Neuronal stem cell (in vitro differentiated cells): ENCODE results near the gene PCSK5. TPM values are rescaled to one million over a fixed set of nuclear protein-coding genes. Genes with fewer than 3 reads are reported as not detected.

Experiments
- DNase-seq: peaks from one replicate; pipeline ENCODE4 v3.0.0-alpha.2; 2013; ENCODE audit warnings: low spot score
- H2AFZ ChIP-seq: one replicate; pipeline ENCODE4 v1.6.1; 2013; ENCODE audit warnings: mild to moderate bottlenecking, low read length, inconsistent platforms
- H2AK5ac ChIP-seq: 2 replicates; pipeline ENCODE4 v1.6.1; 2013; ENCODE audit warnings: low read depth, mild to moderate bottlenecking, inconsistent platforms, low read length, moderate library complexity, mixed read lengths
- H2BK120ac ChIP-seq: 2 replicates; pipeline ENCODE4 v1.6.1; 2013; ENCODE audit warnings: low read depth, mild to moderate bottlenecking, inconsistent platforms, low read length, moderate library complexity, mixed read lengths
- H2BK12ac ChIP-seq: one replicate; pipeline ENCODE4 v1.6.1; 2013; ENCODE audit warnings: low read length, inconsistent platforms
- H2BK15ac ChIP-seq: 2 replicates; pipeline ENCODE4 v1.6.1; 2013; ENCODE audit warnings: mild to moderate bottlenecking, low read length, inconsistent platforms, mixed read lengths
- H2BK5ac ChIP-seq: one replicate; pipeline ENCODE4 v1.6.1; 2013; ENCODE audit warnings: inconsistent platforms, mild to moderate bottlenecking, low read length, moderate library complexity
- H3K14ac ChIP-seq: one replicate; pipeline ENCODE4 v1.6.1; 2013; ENCODE audit warnings: low read length, inconsistent platforms
- H3K18ac ChIP-seq: 2 replicates; pipeline ENCODE4 v1.6.1; 2013; ENCODE audit warnings: low read length, inconsistent platforms
- H3K23ac ChIP-seq: 2 replicates; pipeline ENCODE4 v1.6.1; 2013; ENCODE audit warnings: low read depth, mild to moderate bottlenecking, mixed read lengths, low read length, inconsistent platforms; ENCODE audit not compliant: poor library complexity
- H3K27ac ChIP-seq: replicated peaks from 3 replicates; pipeline ENCODE4 v1.5.1; 2013; ENCODE audit warnings: low read length, inconsistent platforms
- H3K27me3 ChIP-seq, 3 experiments: 2 replicates each; pipeline ENCODE4 v1.6.1; 2013; ENCODE audit warnings: low read length in 3 of 3, mild to moderate bottlenecking in 2 of 3, inconsistent platforms in 1 of 3, low read depth in 1 of 3, mixed read lengths in 1 of 3, moderate library complexity in 1 of 3; ENCODE audit not compliant: control insufficient read depth in 3 of 3, insufficient read depth in 3 of 3
- H3K36me3 ChIP-seq, 2 donors: replicated peaks in 1 of 2; 2 replicates each; pipeline ENCODE4 v1.6.1; 2013; ENCODE audit warnings: low read length in 2 of 2; ENCODE audit not compliant: control insufficient read depth in 2 of 2, insufficient read depth in 2 of 2
- H3K4ac ChIP-seq: 2 replicates; pipeline ENCODE4 v1.6.1; 2013; ENCODE audit warnings: inconsistent platforms, mild to moderate bottlenecking, low read length, moderate library complexity
- H3K4me1 ChIP-seq, 2 donors: 1 replicate in 1 of 2; 2 replicates in 1 of 2; pipeline ENCODE4 v1.6.1; 2013; ENCODE audit warnings: low read length in 2 of 2, low read depth in 1 of 2; ENCODE audit not compliant: control insufficient read depth in 2 of 2, insufficient read depth in 1 of 2
- H3K4me2 ChIP-seq: one replicate; pipeline ENCODE4 v1.6.1; 2013; ENCODE audit warnings: mild to moderate bottlenecking, low read length, inconsistent platforms; ENCODE audit not compliant: insufficient read depth, poor library complexity, severe bottlenecking
- H3K4me3 ChIP-seq, 2 donors: 2 replicates each; pipeline ENCODE4 v1.5.1; 2013; ENCODE audit warnings: low read length in 2 of 2, mild to moderate bottlenecking in 2 of 2, inconsistent platforms in 1 of 2, moderate library complexity in 1 of 2
- H3K79me1 ChIP-seq: one replicate; pipeline ENCODE4 v1.6.1; 2013; ENCODE audit warnings: low read depth, mild to moderate bottlenecking, inconsistent platforms, low read length, moderate library complexity
- H3K9ac ChIP-seq: one replicate; pipeline ENCODE4 v1.6.1; 2013; ENCODE audit warnings: mild to moderate bottlenecking, low read depth, low read length, inconsistent platforms; ENCODE audit not compliant: poor library complexity
- H3K9me3 ChIP-seq, 2 donors: replicated peaks in 1 of 2; 2 replicates each; pipeline versions ENCODE3 to v1.6.1; 2013; ENCODE audit warnings: low read length in 2 of 2, mild to moderate bottlenecking in 2 of 2, inconsistent platforms in 1 of 2, low read depth in 1 of 2, mixed read lengths in 1 of 2, moderate library complexity in 1 of 2; ENCODE audit not compliant: control insufficient read depth in 2 of 2, insufficient read depth in 1 of 2
- H4K8ac ChIP-seq: one replicate; pipeline ENCODE4 v1.6.1; 2013; ENCODE audit warnings: low read depth, mild to moderate bottlenecking, inconsistent platforms, low read length, moderate library complexity
- H4K91ac ChIP-seq: one replicate; pipeline ENCODE4 v1.6.1; 2013; ENCODE audit warnings: low read length, low read depth, mild to moderate bottlenecking, inconsistent platforms; ENCODE audit not compliant: poor library complexity
- WGBS, 2 donors: extraction: QIAGEN DNeasy Blood & Tissue Kit; methylation state at CpG; one replicate each; pipeline ENCODE4 v1.1.7; 2013; ENCODE audit warnings: missing lambda C conversion rate in 2 of 2, mixed read lengths in 1 of 2; ENCODE audit not compliant: insufficient read length in 2 of 2, insufficient replicate concordance in 1 of 2; ENCODE audit errors: extremely low coverage in 2 of 2; 5-methylcytosine and 5-hydroxymethylcytosine counted together
- polyA plus RNA-seq, 2 experiments: library from polyadenylated mRNA; stranded (reverse); fragments of 200-250 nt; gene quantifications; one replicate each; pipeline ENCODE4 v1.2.3, GENCODE V29; 2013

PCSK5 gene
- 17.2 TPM for polyA plus RNA-seq (2013, experiment 1 of 2)
- polyA plus RNA-seq (2013, experiment 2 of 2), result 18.0 TPM

DNA sequence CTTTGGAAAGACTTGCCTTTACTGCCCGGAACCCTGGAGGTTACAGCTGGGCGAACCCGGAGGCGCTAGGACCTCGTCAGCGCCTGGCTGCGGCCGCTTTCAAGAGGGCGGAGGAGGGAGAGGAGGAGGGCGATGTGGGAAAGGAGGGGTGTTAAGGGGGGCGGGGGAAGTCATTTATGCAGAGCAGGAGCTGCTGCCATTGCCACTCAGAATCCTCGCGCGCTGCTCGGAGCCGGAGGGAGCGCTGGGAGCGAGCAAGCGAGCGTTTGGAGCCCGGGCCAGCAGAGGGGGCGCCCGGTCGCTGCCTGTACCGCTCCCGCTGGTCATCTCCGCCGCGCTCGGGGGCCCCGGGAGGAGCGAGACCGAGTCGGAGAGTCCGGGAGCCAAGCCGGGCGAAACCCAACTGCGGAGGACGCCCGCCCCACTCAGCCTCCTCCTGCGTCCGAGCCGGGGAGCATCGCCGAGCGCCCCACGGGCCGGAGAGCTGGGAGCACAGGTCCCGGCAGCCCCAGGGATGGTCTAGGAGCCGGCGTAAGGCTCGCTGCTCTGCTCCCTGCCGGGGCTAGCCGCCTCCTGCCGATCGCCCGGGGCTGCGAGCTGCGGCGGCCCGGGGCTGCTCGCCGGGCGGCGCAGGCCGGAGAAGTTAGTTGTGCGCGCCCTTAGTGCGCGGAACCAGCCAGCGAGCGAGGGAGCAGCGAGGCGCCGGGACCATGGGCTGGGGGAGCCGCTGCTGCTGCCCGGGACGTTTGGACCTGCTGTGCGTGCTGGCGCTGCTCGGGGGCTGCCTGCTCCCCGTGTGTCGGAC is at the start of gene PCSK5:
Gene PCSK5, plus strand, starts transcription at position 202 of the 805 bp plus-strand sequence. Its CDS starts 509 bp downstream, at position 711.
- H2AK5ac ChIP-seq, result peak within 1 kb of the TSS; percentile 95
- peak within 1 kb of the TSS; percentile 83 for H3K4me2 ChIP-seq
- peak within 1 kb of the TSS; percentile 95 for H3K23ac ChIP-seq
- H2AFZ ChIP-seq, result peak within 1 kb of the TSS; percentile 90
- peak within 1 kb of the TSS; percentile 85 for H2BK15ac ChIP-seq
- peak within 1 kb of the TSS; percentile 96 for H3K9ac ChIP-seq
- peak within 1 kb of the TSS; percentile 41 for H2BK12ac ChIP-seq
- H3K79me1 ChIP-seq, result peaks cover 5% of the 10 kb centered on the region
- no peaks in the 10 kb centered on the region for H3K9me3 ChIP-seq
- peaks cover 0 to 23% (median 0%) of the 10 kb centered on the region in 3 experiments for H3K27me3 ChIP-seq
- H3K36me3 ChIP-seq, result no peaks in the 10 kb centered on the region
- no peak within 1 kb of the TSS for H2BK120ac ChIP-seq
- H2BK5ac ChIP-seq, result peak within 1 kb of the TSS; percentile 66
- H3K4ac ChIP-seq, result peak within 1 kb of the TSS; percentile 76
- H3K18ac ChIP-seq, result peak within 1 kb of the TSS; percentile 99
- no CpG with 5 or more reads among the region's 83 CpGs for WGBS, 2 donors
- H3K27ac ChIP-seq, result peak within 1 kb of the TSS; percentile 83
- H4K8ac ChIP-seq, result no peak within 1 kb of the TSS
- peaks cover 0 to 18% of the 10 kb centered on the region in 2 donors for H3K4me1 ChIP-seq
- DNase-seq, result peak; percentile 92
- H3K4me3 ChIP-seq, result peak within 1 kb of the TSS; percentile 61 to 90
- peak within 1 kb of the TSS; percentile 43 for H4K91ac ChIP-seq
- H3K14ac ChIP-seq, result peak within 1 kb of the TSS; percentile 100

DNA sequence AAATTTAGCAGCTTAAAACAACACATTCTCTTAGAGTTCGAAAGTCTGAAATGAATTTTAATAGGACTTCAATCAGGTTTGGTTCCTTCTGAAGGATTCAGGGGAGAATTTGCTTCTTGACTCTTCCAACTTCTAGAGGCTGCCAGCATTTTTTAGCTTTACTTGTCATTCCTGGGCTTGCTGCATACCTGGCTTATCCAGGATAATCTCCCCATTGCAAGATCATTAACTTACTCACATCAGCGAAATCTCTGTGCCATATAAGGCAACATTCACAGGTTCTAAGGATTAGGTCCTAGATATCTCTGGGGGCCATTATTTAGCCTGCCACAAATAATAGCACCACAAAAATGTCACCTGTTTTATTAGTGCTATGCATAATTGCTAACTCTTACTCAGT is 46.2 kb upstream of the PCSK5 start:
- Histone ChIP-seq H4K8ac (no peak overlapping the region), H3K4me3 (no peak overlapping the region), H3K14ac (no peak overlapping the region), H3K4me1 (peaks cover 0 to 2% of the 10 kb centered on the region in 2 donors), H3K27ac (no peak overlapping the region), H3K4me2 (no peak overlapping the region), H3K9me3 (no peaks in the 10 kb centered on the region), H3K4ac (no peak overlapping the region), H2BK15ac (no peak overlapping the region), H3K36me3 (no peaks in the 10 kb centered on the region), H3K9ac (no peak overlapping the region), H2BK120ac (no peak overlapping the region), H3K79me1 (no peaks in the 10 kb centered on the region), H2AK5ac (no peak overlapping the region), H2BK5ac (no peak overlapping the region), H3K23ac (no peak overlapping the region), H2BK12ac (no peak overlapping the region), H3K18ac (no peak overlapping the region), H3K27me3 (no peaks in the 10 kb centered on the region), H2AFZ (no peak overlapping the region), H4K91ac (no peak overlapping the region)
- DNase-seq, result no peak
- no CpG with 5 or more reads among the region's 2 CpGs for WGBS, 2 donors

DNA sequence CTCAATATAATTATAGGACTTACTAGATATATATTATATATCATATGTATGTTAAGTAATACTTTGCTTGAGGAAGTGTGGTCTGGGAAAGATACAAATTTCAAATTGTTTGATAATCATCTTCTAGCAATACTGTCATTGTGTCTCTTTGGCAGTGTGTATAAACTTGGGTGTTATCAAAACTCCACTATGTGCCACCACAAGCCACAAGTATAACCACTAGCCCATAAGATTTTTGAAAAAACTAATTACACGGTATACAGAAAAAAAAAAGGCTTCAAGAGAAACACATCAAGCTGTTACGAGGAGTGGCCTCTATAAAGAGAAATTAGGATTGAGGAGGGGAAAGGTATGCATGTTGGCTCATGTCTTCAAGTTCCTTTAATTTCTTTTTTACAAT is 44.7 kb upstream of the PCSK5 start:
- Histone ChIP-seq H3K9me3 (no peaks in the 10 kb centered on the region), H3K36me3 (no peaks in the 10 kb centered on the region)
- no CpG with 5 or more reads among the region's 2 CpGs for WGBS, 2 donors

DNA sequence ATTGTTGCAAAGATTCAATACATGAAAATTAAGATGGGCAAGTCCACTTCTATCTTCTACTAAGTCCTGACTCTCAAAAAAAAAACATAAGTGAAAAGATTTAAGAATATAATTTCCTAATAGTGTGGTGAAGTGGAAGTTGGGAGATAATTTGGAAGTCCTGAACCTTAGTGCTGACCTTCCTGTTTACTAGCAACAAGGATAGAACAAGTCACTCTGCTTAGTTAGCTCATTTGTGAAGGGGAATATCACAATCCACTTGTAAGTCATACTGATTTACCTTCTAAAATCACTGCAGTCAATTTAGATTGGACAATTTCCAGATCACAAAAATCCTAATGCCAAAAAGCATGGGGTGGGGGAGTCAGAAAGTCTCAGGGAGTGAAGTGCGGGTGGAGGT is 43.4 kb upstream of the PCSK5 start:
- H3K9ac ChIP-seq, result no peak overlapping the region
- no peak overlapping the region for H3K4me2 ChIP-seq
- no peak overlapping the region for H2AFZ ChIP-seq
- peaks cover 0 to 4% (median 0%) of the 10 kb centered on the region in 3 experiments for H3K27me3 ChIP-seq
- no peak overlapping the region for H4K91ac ChIP-seq
- DNase-seq, result no peak
- H4K8ac ChIP-seq, result no peak overlapping the region
- H3K4me3 ChIP-seq, result no peak overlapping the region
- no peak overlapping the region for H3K23ac ChIP-seq
- no peak overlapping the region for H3K27ac ChIP-seq
- H3K18ac ChIP-seq, result no peak overlapping the region
- no peak overlapping the region for H3K14ac ChIP-seq
- no peaks in the 10 kb centered on the region for H3K9me3 ChIP-seq
- WGBS, 2 donors, result no CpG with 5 or more reads among the region's 1 CpG
- H3K36me3 ChIP-seq, result no peaks in the 10 kb centered on the region
- no peak overlapping the region for H2AK5ac ChIP-seq
- H2BK15ac ChIP-seq, result no peak overlapping the region
- H2BK120ac ChIP-seq, result no peak overlapping the region
- peaks cover 0 to 3% of the 10 kb centered on the region in 2 donors for H3K4me1 ChIP-seq
- H3K4ac ChIP-seq, result no peak overlapping the region
- H2BK5ac ChIP-seq, result no peak overlapping the region
- no peaks in the 10 kb centered on the region for H3K79me1 ChIP-seq
- no peak overlapping the region for H2BK12ac ChIP-seq

More for the DNA sequence above, 44.7 kb upstream of the PCSK5 start:
- no peak overlapping the region for H2BK15ac ChIP-seq
- H3K4me3 ChIP-seq, result no peak overlapping the region
- H2AFZ ChIP-seq, result no peak overlapping the region
- no peak overlapping the region for H3K18ac ChIP-seq
- no peak overlapping the region for H3K23ac ChIP-seq
- no peak overlapping the region for H3K4me2 ChIP-seq
- H2AK5ac ChIP-seq, result no peak overlapping the region
- no peak overlapping the region for H3K27ac ChIP-seq
- no peak overlapping the region for H3K4ac ChIP-seq
- H3K9ac ChIP-seq, result no peak overlapping the region
- H3K14ac ChIP-seq, result no peak overlapping the region
- peaks cover 0 to 4% (median 0%) of the 10 kb centered on the region in 3 experiments for H3K27me3 ChIP-seq
- no peak overlapping the region for H4K91ac ChIP-seq
- H4K8ac ChIP-seq, result no peak overlapping the region
- no peak overlapping the region for H2BK12ac ChIP-seq
- DNase-seq, result no peak
- no peak overlapping the region for H2BK120ac ChIP-seq
- H3K79me1 ChIP-seq, result no peaks in the 10 kb centered on the region
- peaks cover 0 to 2% of the 10 kb centered on the region in 2 donors for H3K4me1 ChIP-seq
- no peak overlapping the region for H2BK5ac ChIP-seq
